HG02642 (cell line): ENCODE measurements around the gene PVALB.
"Not testable (repeated sequence)": the region's sequence is repeated elsewhere in the genome, so short reads cannot be mapped to it uniquely, and the experiment has no call there.

Experiments used
- ATAC-seq: cut with Tn5 transposase; IDR thresholded peaks from one replicate; pipeline ENCODE4 v1.9.1; 2021; ENCODE audit warnings: mild to moderate bottlenecking; ENCODE audit not compliant: unreplicated experiment, poor library complexity

PVALB gene

GRCh38 chr22:36761553-36762240, 55.1 kb downstream of the PVALB start:
- no peak for ATAC-seq

GRCh38 chr22:36760786-36761185, 56.0 kb downstream of the PVALB start:
- ATAC-seq, result no peak

- no peak for ATAC-seq
Observed at GRCh38 chr22:36759481-36760159, 57.2 kb downstream of the PVALB start.

- no peak for ATAC-seq
Observed at GRCh38 chr22:36758792-36759271, 58.0 kb downstream of the PVALB start.

GRCh38 chr22:36757668-36758211, 59.1 kb downstream of the PVALB start:
- no peak for ATAC-seq

- ATAC-seq, result no peak
Observed at GRCh38 chr22:36756746-36757655, 59.8 kb downstream of the PVALB start.

- ATAC-seq, result no peak
Observed at GRCh38 chr22:36756031-36756430, 60.8 kb downstream of the PVALB start.

GRCh38 chr22:36755316-36755715, 61.5 kb downstream of the PVALB start:
- no peak for ATAC-seq

- not testable (repeated sequence) for ATAC-seq
Observed at GRCh38 chr22:36754881-36755280, 62.0 kb downstream of the PVALB start.

- ATAC-seq, result no peak
Observed at GRCh38 chr22:36753916-36754315, 62.9 kb downstream of the PVALB start.

- ATAC-seq, result no peak
Observed at GRCh38 chr22:36753120-36753802, 63.6 kb downstream of the PVALB start.
